K562 (cell line): ENCODE data around the gene SMAD5.

Experiments
- ATF7 ChIP-seq: fragments of 450-650 bp; IDR thresholded peaks from 2 replicates; pipeline ENCODE4 v1.7.1; 2014; ENCODE audit warnings: mild to moderate bottlenecking, moderate library complexity
- CEBPB ChIP-seq: fragments of 450-650 bp; IDR thresholded peaks from 2 replicates; pipeline ENCODE4 v1.6.1; 2016; ENCODE audit warnings: missing genetic modification characterization, missing compliant biosample characterization
- CTCF ChIP-seq, 3 experiments: IDR thresholded peaks in 2 of 3; conservative IDR thresholded peaks in 1 of 3; 2 replicates each; pipeline ENCODE4 v1.5.1; 2011 to 2012; ENCODE audit warnings: low read length in 3 of 3, mild to moderate bottlenecking in 3 of 3, control low read depth in 2 of 3, improper control_type of control experiment in 1 of 3, inconsistent platforms in 1 of 3, low read depth in 1 of 3, mixed read lengths in 1 of 3, moderate library complexity in 1 of 3; ENCODE audit not compliant: insufficient read depth in 2 of 3
- DLX4 ChIP-seq: fragments of 250-450 bp; sonication (Bioruptor Pico); IDR thresholded peaks from 2 replicates; pipeline ENCODE4 v1.6.1; 2021; ENCODE audit warnings: mild to moderate bottlenecking
- FOXM1 ChIP-seq, 2 experiments: fragments of 450-650 bp in 1 of 2; sonication (generic) in 1 of 2; formaldehyde crosslinking in 1 of 2; IDR thresholded peaks; 2 replicates each; pipeline versions ENCODE4 v1.6.1 to v1.9.0; 2017 to 2022; ENCODE audit warnings: low read depth in 2 of 2, mild to moderate bottlenecking in 2 of 2, missing genetic modification reagents in 1 of 2, moderate library complexity in 1 of 2
- GABPB2 ChIP-seq: fragments of 250-450 bp; sonication (Bioruptor Pico); conservative IDR thresholded peaks from 2 replicates; pipeline ENCODE4 v1.5.1; 2021; ENCODE audit warnings: mild to moderate bottlenecking
- GATA2 ChIP-seq: sonication (generic); formaldehyde crosslinking; IDR thresholded peaks from 2 replicates; pipeline ENCODE4 v1.4.0; 2020; ENCODE audit warnings: mild to moderate bottlenecking, missing genetic modification reagents
- HCFC1 ChIP-seq: IDR thresholded peaks from 2 replicates; pipeline ENCODE4 v1.6.1; 2012; ENCODE audit warnings: low read depth, low read length, improper control_type of control experiment
- KDM1A ChIP-seq, 2 experiments: fragments of 450-650 bp; IDR thresholded peaks; 2 replicates each; pipeline ENCODE4 v1.6.1; 2016; ENCODE audit warnings: mild to moderate bottlenecking in 2 of 2
- MYC ChIP-seq, 2 experiments: fragments of 250-450 bp in 1 of 2; sonication (Bioruptor Pico) in 1 of 2; IDR thresholded peaks; 2 replicates each; pipeline versions ENCODE4 v1.5.1 to v1.6.1; 2012 to 2021; ENCODE audit warnings: low read depth in 2 of 2, borderline replicate concordance in 1 of 2, improper control_type of control experiment in 1 of 2, low read length in 1 of 2, mild to moderate bottlenecking in 1 of 2, moderate library complexity in 1 of 2
- ZBTB2 ChIP-seq: fragments of 450-650 bp; IDR thresholded peaks from 2 replicates; pipeline ENCODE4 v1.6.1; 2016; ENCODE audit warnings: antibody characterized with exemption
- ZKSCAN1 ChIP-seq: fragments of 150-350 bp; IDR thresholded peaks from 2 replicates; pipeline ENCODE4 v1.6.1; 2016; ENCODE audit warnings: low read depth, low read length
- ZNF398 ChIP-seq: fragments of 250-450 bp; sonication (Bioruptor Pico); IDR thresholded peaks from 2 replicates; pipeline ENCODE4 v1.8.0; 2021; ENCODE audit warnings: moderate library complexity, mild to moderate bottlenecking, inconsistent platforms
- ZNF785 ChIP-seq: fragments of 250-450 bp; sonication (Bioruptor Pico); IDR thresholded peaks from 2 replicates; pipeline ENCODE4 v1.4.0; 2020; ENCODE audit warnings: mild to moderate bottlenecking

GRCh38 chr5:136230176-136230575 lies 97.5 kb downstream of the SMAD5 start:
- no peak for TF ChIP-seq KDM1A (IDR thresholded peaks at IDR 0.05)
- no peak for TF ChIP-seq ZNF398
- no peak for TF ChIP-seq MYC (IDR thresholded peaks at IDR 0.05; ENCODE audit: low read depth, low read length)
- TF ChIP-seq MYC (CRISPR knock-in tag; IDR thresholded peaks at IDR 0.05; ENCODE audit: borderline replicate concordance, low read depth) = no peak
- TF ChIP-seq CEBPB (tag) = no peak
- TF ChIP-seq ZNF785 (CRISPR knock-in tag) = no peak
- TF ChIP-seq ATF7 = no peak
- TF ChIP-seq ZBTB2 = no peak
- no peak for TF ChIP-seq HCFC1
- no peak for TF ChIP-seq GABPB2 (CRISPR knock-in tag)
- no peak for TF ChIP-seq CTCF (IDR thresholded peaks at IDR 0.05 in 2 of 3, conservative IDR thresholded peaks at IDR 0.05 in 1 of 3; ENCODE audit: insufficient read depth in 2 of 3, low read depth in 1 of 3, low read length in 3 of 3)
- TF ChIP-seq ZKSCAN1 = no peak
- TF ChIP-seq DLX4 = no peak
- TF ChIP-seq GATA2 (CRISPR knock-in tag) = no peak
- no peak for TF ChIP-seq FOXM1 (IDR thresholded peaks at IDR 0.05; ENCODE audit: low read depth)
- TF ChIP-seq FOXM1 (CRISPR knock-in tag; IDR thresholded peaks at IDR 0.05; ENCODE audit: low read depth) = no peak
